IMR-90 (cell line): ENCODE results near the gene F12. TPM values are rescaled to one million over a fixed set of nuclear protein-coding genes. Genes with fewer than 3 reads are reported as not detected.
A peak's percentile ranks its signal among the peaks of the same experiment; 100 is the strongest.

ENCODE experiments used
- ATAC-seq: fragments of 200-7000 bp; cut with Tn5 transposase; 2 replicates; pipeline ENCODE4 v1.9.1; 2020; ENCODE audit warnings: low read depth, mild to moderate bottlenecking, moderate library complexity
- BruUV-seq: library from RNA; stranded (reverse); fragments of 400-500 nt; replicated peaks from 2 replicates; lab custom pipeline; 2021; lab: Mats Ljungman, UMichigan
- CTCF ChIA-PET: fragments of 300-600 bp; formaldehyde crosslinking; extraction: SDS; loops from one replicate; lab custom pipeline; 2021; ENCODE audit warnings: antibody characterized with exemption; lab: Yijun Ruan, JAX
- POLR2A ChIA-PET: fragments of 300-600 bp; sonication (Branson Sonifier 250); formaldehyde crosslinking; loops from one replicate; lab custom pipeline; 2022; ENCODE audit warnings: antibody characterized with exemption; ENCODE audit not compliant: unreplicated experiment; lab: Charles Lee
- DNase-seq: peaks from one replicate; pipeline ENCODE4 v3.0.0; 2013
- H2AFZ ChIP-seq: replicated peaks from 2 replicates; pipeline ENCODE3; 2013; ENCODE audit warnings: low read length, mild to moderate bottlenecking; ENCODE audit not compliant: poor library complexity
- H2AK5ac ChIP-seq: 2 replicates; pipeline ENCODE4 v1.6.1; 2013; ENCODE audit warnings: low read depth, low read length, inconsistent platforms
- H2AK9ac ChIP-seq: replicated peaks from 2 replicates; pipeline ENCODE3; 2013; ENCODE audit warnings: mild to moderate bottlenecking, low read depth, low read length, moderate library complexity; ENCODE audit not compliant: poor library complexity
- H2BK120ac ChIP-seq: 2 replicates; pipeline ENCODE4 v1.6.1; 2013; ENCODE audit warnings: low read depth, low read length, inconsistent platforms
- H2BK15ac ChIP-seq: 3 replicates; pipeline ENCODE4 v1.6.1; 2013; ENCODE audit warnings: low read depth, low read length, inconsistent platforms
- H2BK20ac ChIP-seq: 2 replicates; pipeline ENCODE4 v1.6.1; 2013; ENCODE audit warnings: low read depth, mild to moderate bottlenecking, inconsistent platforms, low read length, moderate library complexity
- H2BK5ac ChIP-seq: 2 replicates; pipeline ENCODE4 v1.6.1; 2013; ENCODE audit warnings: mild to moderate bottlenecking, low read depth, low read length, inconsistent platforms; ENCODE audit not compliant: poor library complexity, severe bottlenecking
- H3K14ac ChIP-seq: replicated peaks from 2 replicates; pipeline ENCODE4 v1.6.1; 2013; ENCODE audit warnings: low read depth, low read length, inconsistent platforms
- H3K18ac ChIP-seq: 2 replicates; pipeline ENCODE4 v1.6.1; 2013; ENCODE audit warnings: low read depth, low read length, control low read depth
- H3K23ac ChIP-seq: 2 replicates; pipeline ENCODE4 v1.6.1; 2013; ENCODE audit warnings: low read depth, low read length, inconsistent platforms
- H3K27ac ChIP-seq: 2 replicates; pipeline ENCODE4 v1.5.1; 2013; ENCODE audit warnings: mild to moderate bottlenecking, control low read depth, low read length; ENCODE audit not compliant: insufficient read depth
- H3K27me3 ChIP-seq: 2 replicates; pipeline ENCODE4 v1.6.1; 2013; ENCODE audit warnings: low read length; ENCODE audit not compliant: control insufficient read depth, insufficient read depth
- H3K36me3 ChIP-seq: 2 replicates; pipeline ENCODE4 v1.6.1; 2013; ENCODE audit warnings: low read length, mixed read lengths; ENCODE audit not compliant: control insufficient read depth, insufficient read depth
- H3K4ac ChIP-seq: 2 replicates; pipeline ENCODE4 v1.6.1; 2013; ENCODE audit warnings: low read depth, low read length, inconsistent platforms
- H3K4me1 ChIP-seq: 2 replicates; pipeline ENCODE4 v1.6.1; 2013; ENCODE audit warnings: low read length, mixed read lengths; ENCODE audit not compliant: control insufficient read depth, insufficient read depth
- H3K4me2 ChIP-seq: 2 replicates; pipeline ENCODE4 v1.6.1; 2013; ENCODE audit warnings: low read depth, mild to moderate bottlenecking, control low read depth, low read length, moderate library complexity
- H3K4me3 ChIP-seq: 2 replicates; pipeline ENCODE4 v1.5.1; 2013; ENCODE audit warnings: low read depth, mild to moderate bottlenecking, control low read depth, low read length, moderate library complexity; ENCODE audit not compliant: insufficient read depth
- H3K56ac ChIP-seq: 2 replicates; pipeline ENCODE4 v1.6.1; 2013; ENCODE audit warnings: low read length, inconsistent platforms; ENCODE audit not compliant: insufficient read depth; ENCODE audit errors: extremely low read depth
- H3K79me1 ChIP-seq, 2 experiments: 2 replicates each; pipeline ENCODE4 v1.6.1; 2013; ENCODE audit warnings: low read length in 2 of 2, inconsistent platforms in 1 of 2, low read depth in 1 of 2
- H3K9ac ChIP-seq: 2 replicates; pipeline ENCODE4 v1.6.1; 2013; ENCODE audit warnings: low read depth, low read length, control low read depth
- H3K9me1 ChIP-seq: 2 replicates; pipeline ENCODE4 v1.6.1; 2013; ENCODE audit warnings: low read length, inconsistent platforms; ENCODE audit not compliant: insufficient read depth
- H3K9me3 ChIP-seq: 2 replicates; pipeline ENCODE4 v1.6.1; 2013; ENCODE audit warnings: low read length; ENCODE audit not compliant: control insufficient read depth, insufficient read depth
- H4K20me1 ChIP-seq: 2 replicates; pipeline ENCODE4 v1.6.1; 2013; ENCODE audit warnings: low read length, inconsistent platforms; ENCODE audit not compliant: insufficient read depth
- H4K5ac ChIP-seq: 2 replicates; pipeline ENCODE4 v1.6.1; 2013; ENCODE audit warnings: mild to moderate bottlenecking, low read depth, low read length, control low read depth
- H4K8ac ChIP-seq, 2 experiments: 2 replicates each; pipeline ENCODE4 v1.6.1; 2013; ENCODE audit warnings: low read depth in 2 of 2, low read length in 2 of 2, control low read depth in 1 of 2, inconsistent platforms in 1 of 2
- H4K91ac ChIP-seq: 2 replicates; pipeline ENCODE4 v1.6.1; 2013; ENCODE audit warnings: low read depth, low read length, inconsistent platforms; ENCODE audit not compliant: insufficient read depth
- BHLHE40 ChIP-seq: fragments of 150-350 bp; IDR thresholded peaks from 2 replicates; pipeline ENCODE4 v1.6.1; 2016; ENCODE audit warnings: mild to moderate bottlenecking, low read depth, low read length
- CEBPB ChIP-seq: IDR thresholded peaks from 2 replicates; pipeline ENCODE4 v1.6.1; 2012; ENCODE audit warnings: low read depth, low read length, improper control_type of control experiment
- CHD1 ChIP-seq: IDR thresholded peaks from 2 replicates; pipeline ENCODE4 v1.6.1; 2012; ENCODE audit warnings: low read depth, low read length, improper control_type of control experiment
- CTCF ChIP-seq: conservative IDR thresholded peaks from 2 replicates; pipeline ENCODE4 v1.5.1; 2012; ENCODE audit warnings: mild to moderate bottlenecking, low read depth, low read length, improper control_type of control experiment
- FOS ChIP-seq: fragments of 150-350 bp; IDR thresholded peaks from 2 replicates; pipeline ENCODE4 v1.6.1; 2016; ENCODE audit warnings: low read depth, low read length
- MAFK ChIP-seq: IDR thresholded peaks from 2 replicates; pipeline ENCODE4 v1.6.1; 2012; ENCODE audit warnings: low read depth, low read length, improper control_type of control experiment
- MXI1 ChIP-seq: IDR thresholded peaks from 2 replicates; pipeline ENCODE4 v1.6.1; 2012; ENCODE audit warnings: low read depth, mild to moderate bottlenecking, low read length, moderate library complexity, borderline replicate concordance
- NFE2L2 ChIP-seq: fragments of 150-350 bp; IDR thresholded peaks from 2 replicates; pipeline ENCODE4 v1.6.1; 2016; ENCODE audit warnings: low read depth, mild to moderate bottlenecking, low read length
- POLR2A ChIP-seq: IDR thresholded peaks from 2 replicates; pipeline ENCODE4 v1.6.1; 2012; ENCODE audit warnings: mild to moderate bottlenecking, low read depth, low read length
- RAD21 ChIP-seq: IDR thresholded peaks from 2 replicates; pipeline ENCODE4 v1.6.1; 2012; ENCODE audit warnings: low read length, improper control_type of control experiment
- RCOR1 ChIP-seq: IDR thresholded peaks from 2 replicates; pipeline ENCODE4 v1.6.1; 2012; ENCODE audit warnings: mild to moderate bottlenecking, low read length, improper control_type of control experiment; ENCODE audit not compliant: insufficient replicate concordance
- RFX5 ChIP-seq: IDR thresholded peaks from 2 replicates; pipeline ENCODE4 v1.8.0; 2012; ENCODE audit warnings: low read depth, mild to moderate bottlenecking, low read length, moderate library complexity
- SMC3 ChIP-seq: fragments of 150-350 bp; IDR thresholded peaks from 2 replicates; pipeline ENCODE4 v1.6.1; 2016; ENCODE audit warnings: low read depth, mild to moderate bottlenecking, antibody characterized with exemption, low read length, moderate library complexity
- WGBS, 2 experiments: methylation state at CpG; one replicate each; pipeline versions ENCODE4 v1.1.5 to v1.1.7; 2013; ENCODE audit warnings: missing lambda C conversion rate in 2 of 2; ENCODE audit not compliant: insufficient read length in 1 of 2; ENCODE audit errors: extremely low coverage in 2 of 2; 5-methylcytosine and 5-hydroxymethylcytosine counted together
- dilution Hi-C: fragments of 300-500 bp; cut with HindIII; formaldehyde crosslinking; loops from one replicate; pipeline ENCODE4 v1.14.3; 2018; ENCODE audit warnings: low sequenced_read_pairs; ENCODE audit not compliant: unreplicated experiment
- in situ Hi-C: fragments of 300-500 bp; cut with MboI; formaldehyde crosslinking; loops from 3 replicates; pipeline ENCODE4 v1.14.3; 2019; ENCODE audit warnings: low sequenced_read_pairs, inconsistent platforms, mixed read lengths
- intact Hi-C: fragments of 100-400 bp; cut with micrococcal nuclease; formaldehyde crosslinking; loops from 2 replicates; pipeline ENCODE4 v1.10.0; 2022
- polyA plus RNA-seq, 3 experiments: library from polyadenylated mRNA; depleted of rRNA; stranded (reverse); fragments of >200 nt; gene quantifications; 2 replicates each; pipeline ENCODE4 v1.2.3, GENCODE V29; 2012; ENCODE audit warnings: low replicate concordance in 1 of 3
- total RNA-seq: library from RNA; depleted of rRNA; stranded (reverse); fragments of >200 nt; gene quantifications from 2 replicates; pipeline ENCODE4 v1.2.3, GENCODE V29; 2012
- TF ChIP-seq, protein P1 (sequence below): fragments of 150-350 bp; IDR thresholded peaks from 2 replicates; pipeline ENCODE4 v1.6.1; 2017; ENCODE audit warnings: mild to moderate bottlenecking, antibody characterized with exemption, low read length, low read depth

The F12 gene
- total and polyA plus RNA-seq, 2 of the 4 experiments (the other 2 are of a cell fraction) = 0.36 to 1.2 TPM

GRCh38 chr5:177440211-177440989 is 31.0 kb upstream of the F12 start:
- no peak overlapping the region for H4K5ac ChIP-seq
- in situ Hi-C loops = no loop called here

More at GRCh38 chr5:177440211-177440989, 31.0 kb upstream of the F12 start:
- ChIA-PET POLR2A (no interaction called here), CTCF (interaction anchor here (1.5 kb wide), 1 partner anchor 13 kb away, joined by 3 read pairs; no protein-coding TSS in a partner anchor)
- no peak overlapping the region for H3K27ac ChIP-seq
- no peak overlapping the region for H2BK5ac ChIP-seq
- peaks cover 6% of the 10 kb centered on the region; the same call in 1 of the 2 replicates for H3K9me1 ChIP-seq
- H3K18ac ChIP-seq = no peak overlapping the region
- H3K9ac ChIP-seq = no peak overlapping the region
- 92% methylated on average over 15 of the region's 24 CpGs; no CpG with 5 or more reads in 1 of the 2 experiments for WGBS, 2 experiments
- no peak overlapping the region for H3K4me2 ChIP-seq
- no TSS peak for BruUV-seq
- no peak overlapping the region for H2BK120ac ChIP-seq
- H2BK20ac ChIP-seq = no peak overlapping the region
- no peak overlapping the region for H3K4me3 ChIP-seq
- no peak overlapping the region for H2AK5ac ChIP-seq
- TF ChIP-seq RCOR1 (no peak), SMC3 (no peak), CTCF (no peak), CHD1 (no peak), POLR2A (no peak), CEBPB (no peak), FOS (no peak), BHLHE40 (no peak), NFE2L2 (no peak), MAFK (no peak), RFX5 (no peak), MXI1 (no peak), RAD21 (no peak)
- TF ChIP-seq, protein P1, sequence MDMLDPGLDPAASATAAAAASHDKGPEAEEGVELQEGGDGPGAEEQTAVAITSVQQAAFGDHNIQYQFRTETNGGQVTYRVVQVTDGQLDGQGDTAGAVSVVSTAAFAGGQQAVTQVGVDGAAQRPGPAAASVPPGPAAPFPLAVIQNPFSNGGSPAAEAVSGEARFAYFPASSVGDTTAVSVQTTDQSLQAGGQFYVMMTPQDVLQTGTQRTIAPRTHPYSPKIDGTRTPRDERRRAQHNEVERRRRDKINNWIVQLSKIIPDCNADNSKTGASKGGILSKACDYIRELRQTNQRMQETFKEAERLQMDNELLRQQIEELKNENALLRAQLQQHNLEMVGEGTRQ = no peak
- no peaks in the 10 kb centered on the region for H3K4me1 ChIP-seq
- intact Hi-C loops = no loop called here
- no peak overlapping the region for H3K56ac ChIP-seq
- H3K79me1 ChIP-seq = no peaks in the 10 kb centered on the region
- no peak overlapping the region for H3K4ac ChIP-seq
- H3K23ac ChIP-seq = no peak overlapping the region
- dilution Hi-C loops = no loop called here
- H4K91ac ChIP-seq = no peak overlapping the region
- no peak overlapping the region for H3K14ac ChIP-seq
- H4K20me1 ChIP-seq = peaks cover 4% of the 10 kb centered on the region; the same call in 1 of the 2 replicates
- no peak overlapping the region for H2BK15ac ChIP-seq
- no peak for DNase-seq
- no peak for ATAC-seq
- H3K36me3 ChIP-seq = peaks cover 24% of the 10 kb centered on the region; the same call in 1 of the 2 replicates
- peak overlapping the region; percentile 31 for H2AK9ac ChIP-seq
- H3K27me3 ChIP-seq = no peaks in the 10 kb centered on the region
- H4K8ac ChIP-seq = no peak overlapping the region
- no peaks in the 10 kb centered on the region for H3K9me3 ChIP-seq
- H2AFZ ChIP-seq = peak overlapping the region; percentile 39
